OCI-LY3 (cell line): ENCODE results near the gene RNF227.

Experiments
- H2AFZ ChIP-seq: fragments of 200-600, 300-600 bp; shearing (Covaris generic); 2 replicates; pipeline ENCODE4 v1.6.0; 2014; ENCODE audit warnings: antibody characterized with exemption, low read depth, low read length
- H3K27ac ChIP-seq: fragments of 200-600, 300-600 bp; sonication (generic); 2 replicates; pipeline ENCODE4 v1.5.1; 2014; ENCODE audit warnings: mild to moderate bottlenecking, low read length, moderate library complexity, mixed read lengths
- H3K27me3 ChIP-seq: fragments of 200-600, 300-600 bp; sonication (generic); 2 replicates; pipeline ENCODE4 v1.6.1; 2014; ENCODE audit warnings: low read depth, low read length, mixed read lengths
- H3K36me3 ChIP-seq: fragments of 200-600, 300-600 bp; sonication (generic); replicated peaks from 2 replicates; pipeline ENCODE3; 2014; ENCODE audit warnings: low read depth, low read length, mixed read lengths
- H3K4me1 ChIP-seq: fragments of 300-600, 200-600 bp; sonication (generic); 2 replicates; pipeline ENCODE4 v1.6.1; 2014; ENCODE audit warnings: low read length, mixed read lengths
- H3K4me2 ChIP-seq: fragments of 200-600, 300-600 bp; sonication (generic); 2 replicates; pipeline ENCODE4 v1.6.1; 2014; ENCODE audit warnings: low read length, mixed read lengths
- H3K4me3 ChIP-seq: fragments of 300-600, 200-600 bp; sonication (generic); 2 replicates; pipeline ENCODE4 v1.5.1; 2014; ENCODE audit warnings: antibody characterized with exemption, mild to moderate bottlenecking, low read length, moderate library complexity
- H3K79me2 ChIP-seq: fragments of 300-600, 200-600 bp; shearing (Covaris generic); 2 replicates; pipeline ENCODE4 v1.6.1; 2014; ENCODE audit warnings: mild to moderate bottlenecking, low read length, mixed read lengths
- H3K9ac ChIP-seq: fragments of 300-600, 200-600 bp; shearing (Covaris generic); 2 replicates; pipeline ENCODE4 v1.6.0; 2014; ENCODE audit warnings: mild to moderate bottlenecking, low read length, moderate library complexity
- H3K9me3 ChIP-seq: fragments of 200-600, 300-600 bp; shearing (Covaris generic); 2 replicates; pipeline ENCODE4 v1.6.1; 2014; ENCODE audit warnings: low read length, mixed read lengths; ENCODE audit not compliant: insufficient read depth
- H4K20me1 ChIP-seq: fragments of 200-600, 300-600 bp; sonication (generic); 2 replicates; pipeline ENCODE4 v1.6.1; 2016; ENCODE audit warnings: low read length, mixed read lengths; ENCODE audit not compliant: insufficient read depth
- CTCF ChIP-seq: fragments of 200-600, 300-600 bp; sonication (generic); IDR thresholded peaks from 2 replicates; pipeline ENCODE4 v1.5.1; 2014; ENCODE audit warnings: antibody characterized with exemption, low read length, low read depth
- EZH2phosphoT487 ChIP-seq: fragments of 200-600 bp; shearing (Covaris generic); IDR thresholded peaks from 2 replicates; pipeline ENCODE4 v1.6.1; 2018; ENCODE audit warnings: antibody characterized with exemption, mixed run types, low read depth

Gene RNF227

GRCh38 chr17:7897090-7897489 lies 19.0 kb downstream of the RNF227 start:
- Histone ChIP-seq H3K79me2 (no peaks in the 10 kb centered on the region), H3K9ac (no peak overlapping the region), H3K4me3 (no peak overlapping the region), H2AFZ (no peak overlapping the region), H3K36me3 (peaks cover 38% of the 10 kb centered on the region), H3K27me3 (no peaks in the 10 kb centered on the region), H3K4me1 (no peaks in the 10 kb centered on the region), H4K20me1 (no peaks in the 10 kb centered on the region), H3K27ac (no peak overlapping the region), H3K4me2 (no peak overlapping the region), H3K9me3 (no peaks in the 10 kb centered on the region)
- TF ChIP-seq EZH2phosphoT487 = no peak
- TF ChIP-seq CTCF = no peak

- H3K27me3 ChIP-seq = no peaks in the 10 kb centered on the region
- H4K20me1 ChIP-seq = no peaks in the 10 kb centered on the region
- H3K4me2 ChIP-seq = no peak overlapping the region
- H3K4me1 ChIP-seq = no peaks in the 10 kb centered on the region
- H3K9me3 ChIP-seq = no peaks in the 10 kb centered on the region
- H3K79me2 ChIP-seq = no peaks in the 10 kb centered on the region
- no peak overlapping the region for H2AFZ ChIP-seq
- no peak overlapping the region for H3K4me3 ChIP-seq
- no peak overlapping the region for H3K9ac ChIP-seq
- peaks cover 32% of the 10 kb centered on the region for H3K36me3 ChIP-seq
- TF ChIP-seq CTCF = no peak
- TF ChIP-seq EZH2phosphoT487 = no peak
- no peak overlapping the region for H3K27ac ChIP-seq
These were observed 21.2 kb downstream of the RNF227 start for GRCh38 chr17:7894866-7895265.

GRCh38 chr17:7894226-7894625 lies 21.9 kb downstream of the RNF227 start:
- peaks cover 27% of the 10 kb centered on the region for H3K36me3 ChIP-seq
- H3K9me3 ChIP-seq = no peaks in the 10 kb centered on the region
- no peak overlapping the region for H2AFZ ChIP-seq
- no peaks in the 10 kb centered on the region for H3K4me1 ChIP-seq
- no peaks in the 10 kb centered on the region for H3K79me2 ChIP-seq
- H3K4me2 ChIP-seq = no peak overlapping the region
- no peaks in the 10 kb centered on the region for H3K27me3 ChIP-seq
- no peak overlapping the region for H3K4me3 ChIP-seq
- TF ChIP-seq EZH2phosphoT487 (no peak), CTCF (no peak)
- no peak overlapping the region for H3K27ac ChIP-seq
- H3K9ac ChIP-seq = no peak overlapping the region
- no peaks in the 10 kb centered on the region for H4K20me1 ChIP-seq

GRCh38 chr17:7893187-7893880 lies 22.8 kb downstream of the RNF227 start:
- Histone ChIP-seq H3K36me3 (peaks cover 18% of the 10 kb centered on the region), H3K4me1 (no peaks in the 10 kb centered on the region)

More at GRCh38 chr17:7893187-7893880, 22.8 kb downstream of the RNF227 start:
- Histone ChIP-seq H3K9me3 (no peaks in the 10 kb centered on the region), H3K79me2 (peaks cover 9% of the 10 kb centered on the region), H3K4me2 (no peak overlapping the region), H3K27ac (no peak overlapping the region), H2AFZ (no peak overlapping the region), H3K9ac (no peak overlapping the region), H4K20me1 (no peaks in the 10 kb centered on the region), H3K27me3 (no peaks in the 10 kb centered on the region), H3K4me3 (no peak overlapping the region)
- TF ChIP-seq CTCF = no peak
- no peak for TF ChIP-seq EZH2phosphoT487
